Measurements from ENCODE around the gene LAMB4. TPM values are rescaled to one million over a fixed set of nuclear protein-coding genes. Genes with fewer than 3 reads are reported as not detected.

The LAMB4 gene
- total RNA-seq, 2 experiments from 2014 or later, result 0.08 to 0.11 TPM

- intact Hi-C loops (cut with DNase I, micrococcal nuclease), result no loop called here
- H3K4me1 ChIP-seq (ENCODE audit: insufficient read depth, low read length), result peaks cover 3% of the 10 kb centered on the region
- peaks cover 60% of the 10 kb centered on the region for H3K27me3 Mint-ChIP-seq
- DNase-seq (no peak), ATAC-seq (ENCODE audit: poor library complexity) (no peak)
- H3K4me3 ChIP-seq (ENCODE audit: low read length), result no peak overlapping the region
- H3K27me3 ChIP-seq (ENCODE audit: control insufficient read depth in 1 of 2, insufficient read depth in 2 of 2, low read length in 2 of 2), result peaks cover 17 to 25% of the 10 kb centered on the region in 2 experiments
- no peak overlapping the region for H3K27ac Mint-ChIP-seq
- POLR2A ChIA-PET, result interaction anchor here (0.6 kb wide), 1 partner anchor 18 kb away, joined by 3 read pairs; no protein-coding TSS in a partner anchor
- no peak overlapping the region for H3K4me3 Mint-ChIP-seq
- H3K9me3 Mint-ChIP-seq, result no peaks in the 10 kb centered on the region
- H3K27ac ChIP-seq (ENCODE audit: low read depth in 1 of 2, low read length in 2 of 2), result no peak overlapping the region
- H3K4me1 Mint-ChIP-seq (ENCODE audit: low read depth), result peaks cover 5% of the 10 kb centered on the region
- no peaks in the 10 kb centered on the region for H3K9me3 ChIP-seq (ENCODE audit: control insufficient read depth in 1 of 2, insufficient read depth in 1 of 2, low read length in 2 of 2)
- CTCF ChIA-PET, result no interaction called here
- no peaks in the 10 kb centered on the region for H3K36me3 ChIP-seq (ENCODE audit: insufficient read depth, low read length)
- H3K36me3 Mint-ChIP-seq (ENCODE audit: low read depth), result no peaks in the 10 kb centered on the region
- TF ChIP-seq, protein P1, sequence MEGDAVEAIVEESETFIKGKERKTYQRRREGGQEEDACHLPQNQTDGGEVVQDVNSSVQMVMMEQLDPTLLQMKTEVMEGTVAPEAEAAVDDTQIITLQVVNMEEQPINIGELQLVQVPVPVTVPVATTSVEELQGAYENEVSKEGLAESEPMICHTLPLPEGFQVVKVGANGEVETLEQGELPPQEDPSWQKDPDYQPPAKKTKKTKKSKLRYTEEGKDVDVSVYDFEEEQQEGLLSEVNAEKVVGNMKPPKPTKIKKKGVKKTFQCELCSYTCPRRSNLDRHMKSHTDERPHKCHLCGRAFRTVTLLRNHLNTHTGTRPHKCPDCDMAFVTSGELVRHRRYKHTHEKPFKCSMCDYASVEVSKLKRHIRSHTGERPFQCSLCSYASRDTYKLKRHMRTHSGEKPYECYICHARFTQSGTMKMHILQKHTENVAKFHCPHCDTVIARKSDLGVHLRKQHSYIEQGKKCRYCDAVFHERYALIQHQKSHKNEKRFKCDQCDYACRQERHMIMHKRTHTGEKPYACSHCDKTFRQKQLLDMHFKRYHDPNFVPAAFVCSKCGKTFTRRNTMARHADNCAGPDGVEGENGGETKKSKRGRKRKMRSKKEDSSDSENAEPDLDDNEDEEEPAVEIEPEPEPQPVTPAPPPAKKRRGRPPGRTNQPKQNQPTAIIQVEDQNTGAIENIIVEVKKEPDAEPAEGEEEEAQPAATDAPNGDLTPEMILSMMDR (IDR thresholded peaks at IDR 0.05), result no peak
These were observed 121.3 kb downstream of the LAMB4 start for GRCh38 chr7:108008827-108009226.

DNA sequence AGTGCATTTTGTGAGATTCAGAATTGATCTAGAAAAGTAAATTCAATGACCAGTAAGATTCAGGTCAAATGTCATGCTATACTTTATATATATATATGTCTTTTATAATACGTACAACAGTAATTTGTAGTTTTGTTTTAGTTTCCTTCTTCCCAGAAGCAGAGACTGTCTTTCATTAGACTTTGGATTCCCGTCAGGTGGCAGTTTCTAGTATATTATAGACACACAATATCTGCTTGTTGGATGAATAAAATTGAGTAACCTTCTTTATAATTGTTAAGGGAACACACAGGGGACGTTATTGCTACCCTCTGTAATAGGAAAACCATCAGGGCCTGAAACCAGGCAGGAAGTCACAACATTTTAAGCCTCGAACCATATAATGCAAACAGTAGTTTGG lies 121.9 kb downstream of the LAMB4 start:
- no peak overlapping the region for H3K4me3 ChIP-seq (ENCODE audit: low read length)
- H3K4me1 Mint-ChIP-seq (ENCODE audit: low read depth), result peaks cover 7% of the 10 kb centered on the region
- DNase-seq, result no peak
- H3K36me3 ChIP-seq (ENCODE audit: insufficient read depth, low read length), result no peaks in the 10 kb centered on the region
- H3K4me1 ChIP-seq (ENCODE audit: insufficient read depth, low read length), result peaks cover 8% of the 10 kb centered on the region
- peaks cover 23 to 31% of the 10 kb centered on the region in 2 experiments for H3K27me3 ChIP-seq (ENCODE audit: control insufficient read depth in 1 of 2, insufficient read depth in 2 of 2, low read length in 2 of 2)
- no peak overlapping the region for H3K27ac ChIP-seq (ENCODE audit: low read depth in 1 of 2, low read length in 2 of 2)
- H3K27ac Mint-ChIP-seq, result no peak overlapping the region
- H3K4me3 Mint-ChIP-seq, result no peak overlapping the region
- intact Hi-C loops (cut with DNase I, micrococcal nuclease), result no loop called here
- H3K9me3 ChIP-seq (ENCODE audit: control insufficient read depth in 1 of 2, insufficient read depth in 1 of 2, low read length in 2 of 2), result no peaks in the 10 kb centered on the region
- ChIA-PET CTCF (no interaction called here), POLR2A (no interaction called here)
- H3K27me3 Mint-ChIP-seq, result peaks cover 65% of the 10 kb centered on the region
- no peak for ATAC-seq (ENCODE audit: poor library complexity)
- no peaks in the 10 kb centered on the region for H3K36me3 Mint-ChIP-seq (ENCODE audit: low read depth)
- TF ChIP-seq, protein P1 (IDR thresholded peaks at IDR 0.05), result no peak
- no peaks in the 10 kb centered on the region for H3K9me3 Mint-ChIP-seq

- H3K27me3 Mint-ChIP-seq, result peaks cover 62% of the 10 kb centered on the region
- TF ChIP-seq, protein P1 (IDR thresholded peaks at IDR 0.05), result no peak
- intact Hi-C loops (cut with DNase I, micrococcal nuclease), result no loop called here
These were observed 122.4 kb downstream of the LAMB4 start for GRCh38 chr7:108007762-108008161.

More at GRCh38 chr7:108007762-108008161, 122.4 kb downstream of the LAMB4 start:
- ATAC-seq (ENCODE audit: poor library complexity), result no peak
- no peaks in the 10 kb centered on the region for H3K36me3 ChIP-seq (ENCODE audit: insufficient read depth, low read length)
- ChIA-PET CTCF (no interaction called here), POLR2A (no interaction called here)
- Mint-ChIP-seq H3K9me3 (no peaks in the 10 kb centered on the region), H3K27ac (no peak overlapping the region), H3K4me3 (no peak overlapping the region), H3K4me1 (ENCODE audit: low read depth) (peaks cover 7% of the 10 kb centered on the region), H3K36me3 (ENCODE audit: low read depth) (no peaks in the 10 kb centered on the region)
- H3K27me3 ChIP-seq (ENCODE audit: control insufficient read depth in 1 of 2, insufficient read depth in 2 of 2, low read length in 2 of 2), result peaks cover 26 to 32% of the 10 kb centered on the region in 2 experiments
- no peak overlapping the region for H3K4me3 ChIP-seq (ENCODE audit: low read length)
- H3K4me1 ChIP-seq (ENCODE audit: insufficient read depth, low read length), result peaks cover 11% of the 10 kb centered on the region
- DNase-seq, result no peak
- H3K27ac ChIP-seq (ENCODE audit: low read depth in 1 of 2, low read length in 2 of 2), result no peak overlapping the region
- H3K9me3 ChIP-seq (ENCODE audit: control insufficient read depth in 1 of 2, insufficient read depth in 1 of 2, low read length in 2 of 2), result peaks cover 0 to 4% of the 10 kb centered on the region in 2 experiments
